Parathyroid adenoma (tissue), 2 donors: Measurements from ENCODE around the gene RYR3.

Experiments
- H2AFZ ChIP-seq: fragments of 300-600 bp; sonication (generic); one replicate; pipeline ENCODE4 v1.7.0; 2017; ENCODE audit warnings: antibody characterized with exemption, mild to moderate bottlenecking
- H3K27ac ChIP-seq: fragments of 300-600 bp; sonication (generic); one replicate; pipeline ENCODE4 v1.7.0; 2017
- H3K27me3 ChIP-seq: fragments of 300-600 bp; sonication (generic); one replicate; pipeline ENCODE4 v1.7.0; 2017; ENCODE audit warnings: low read length; ENCODE audit not compliant: control insufficient read depth, insufficient read depth
- H3K36me3 ChIP-seq: fragments of 300-600 bp; sonication (generic); one replicate; pipeline ENCODE4 v1.7.0; 2017; ENCODE audit warnings: low read length; ENCODE audit not compliant: control insufficient read depth, insufficient read depth
- H3K4me1 ChIP-seq: fragments of 300-600 bp; sonication (generic); one replicate; pipeline ENCODE4 v1.7.0; 2017; ENCODE audit warnings: control low read depth
- H3K4me2 ChIP-seq: fragments of 300-600 bp; sonication (generic); one replicate; pipeline ENCODE4 v1.7.0; 2017; ENCODE audit warnings: low read length
- H3K4me3 ChIP-seq: fragments of 300-600 bp; sonication (generic); one replicate; pipeline ENCODE4 v1.7.0; 2017; ENCODE audit warnings: low read depth, low read length
- H3K79me2 ChIP-seq: fragments of 300-600 bp; sonication (generic); one replicate; pipeline ENCODE4 v1.7.0; 2017; ENCODE audit warnings: control low read depth
- H3K9ac ChIP-seq: fragments of 300-600 bp; sonication (generic); one replicate; pipeline ENCODE4 v1.7.0; 2017; ENCODE audit warnings: mild to moderate bottlenecking
- H3K9me3 ChIP-seq: fragments of 300-600 bp; sonication (generic); one replicate; pipeline ENCODE4 v1.7.0; 2017; ENCODE audit warnings: low read length; ENCODE audit not compliant: control insufficient read depth
- TF ChIP-seq, protein P1 (sequence below): fragments of 300-600 bp; sonication (generic); IDR thresholded peaks from one replicate; pipeline ENCODE4 v1.7.0; 2017; ENCODE audit warnings: antibody characterized with exemption, mild to moderate bottlenecking
- donor health status: primary hyperparathyroidism.

Gene RYR3

DNA sequence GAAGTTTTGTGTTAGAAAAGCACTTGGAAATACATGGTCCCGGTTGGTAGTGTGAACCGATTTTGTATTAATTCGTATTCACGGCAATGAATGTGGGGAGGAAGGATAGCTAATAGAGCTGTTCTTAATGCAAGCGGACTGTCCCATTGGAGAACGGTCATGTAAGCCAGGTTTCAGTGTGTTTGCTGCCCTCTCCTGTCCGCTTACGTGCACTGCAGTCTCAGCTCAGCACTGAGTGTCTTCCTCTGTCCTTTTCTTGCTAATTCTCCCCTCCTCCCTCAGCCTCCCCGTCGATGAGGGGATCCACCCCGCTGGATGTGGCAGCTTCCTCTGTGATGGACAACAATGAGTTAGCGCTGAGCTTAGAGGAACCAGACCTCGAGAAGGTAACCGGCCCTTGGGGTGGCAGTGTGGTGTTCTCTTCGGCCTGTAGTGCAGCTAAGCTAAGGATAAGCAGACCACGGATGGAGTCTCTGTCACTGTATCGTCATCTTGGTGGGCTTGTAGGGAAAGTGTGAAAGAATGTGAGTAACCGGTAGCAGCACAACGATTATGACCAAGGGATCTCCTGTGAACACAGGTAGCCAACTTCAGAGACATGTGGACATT, 390.0 kb downstream of the RYR3 start:
- H3K4me1 ChIP-seq: no peaks in the 10 kb centered on the region
- no peaks in the 10 kb centered on the region for H3K27me3 ChIP-seq
- no peak overlapping the region for H3K27ac ChIP-seq
- H3K9me3 ChIP-seq: no peaks in the 10 kb centered on the region
- H3K36me3 ChIP-seq: no peaks in the 10 kb centered on the region
- H3K9ac ChIP-seq: no peak overlapping the region
- no peak overlapping the region for H3K4me3 ChIP-seq
- H2AFZ ChIP-seq: no peak overlapping the region
- no peak overlapping the region for H3K4me2 ChIP-seq
- TF ChIP-seq, protein P1, sequence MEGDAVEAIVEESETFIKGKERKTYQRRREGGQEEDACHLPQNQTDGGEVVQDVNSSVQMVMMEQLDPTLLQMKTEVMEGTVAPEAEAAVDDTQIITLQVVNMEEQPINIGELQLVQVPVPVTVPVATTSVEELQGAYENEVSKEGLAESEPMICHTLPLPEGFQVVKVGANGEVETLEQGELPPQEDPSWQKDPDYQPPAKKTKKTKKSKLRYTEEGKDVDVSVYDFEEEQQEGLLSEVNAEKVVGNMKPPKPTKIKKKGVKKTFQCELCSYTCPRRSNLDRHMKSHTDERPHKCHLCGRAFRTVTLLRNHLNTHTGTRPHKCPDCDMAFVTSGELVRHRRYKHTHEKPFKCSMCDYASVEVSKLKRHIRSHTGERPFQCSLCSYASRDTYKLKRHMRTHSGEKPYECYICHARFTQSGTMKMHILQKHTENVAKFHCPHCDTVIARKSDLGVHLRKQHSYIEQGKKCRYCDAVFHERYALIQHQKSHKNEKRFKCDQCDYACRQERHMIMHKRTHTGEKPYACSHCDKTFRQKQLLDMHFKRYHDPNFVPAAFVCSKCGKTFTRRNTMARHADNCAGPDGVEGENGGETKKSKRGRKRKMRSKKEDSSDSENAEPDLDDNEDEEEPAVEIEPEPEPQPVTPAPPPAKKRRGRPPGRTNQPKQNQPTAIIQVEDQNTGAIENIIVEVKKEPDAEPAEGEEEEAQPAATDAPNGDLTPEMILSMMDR: peak; percentile 68
- H3K79me2 ChIP-seq: no peaks in the 10 kb centered on the region

DNA sequence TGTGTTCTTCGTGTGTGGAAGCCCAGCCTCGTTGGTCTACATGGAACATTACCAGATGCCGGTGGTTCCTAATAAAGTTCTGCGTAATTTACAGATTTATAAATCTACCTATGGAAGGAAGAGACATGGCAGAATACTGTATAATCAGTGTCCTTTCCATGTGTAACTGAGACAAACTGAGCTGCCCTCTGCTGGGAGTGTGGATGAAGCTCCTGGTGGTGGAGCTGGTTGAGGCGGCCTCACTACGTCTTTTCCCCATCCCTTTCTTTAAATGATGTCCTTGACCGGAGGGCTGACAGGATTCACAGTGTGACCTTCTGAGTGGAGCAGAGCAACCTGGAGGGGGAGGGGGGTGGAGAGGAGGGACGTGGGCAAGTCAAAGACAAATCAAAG, 390.5 kb downstream of the RYR3 start:
- Histone ChIP-seq H3K4me3 (no peak overlapping the region), H3K9ac (no peak overlapping the region)

DNA sequence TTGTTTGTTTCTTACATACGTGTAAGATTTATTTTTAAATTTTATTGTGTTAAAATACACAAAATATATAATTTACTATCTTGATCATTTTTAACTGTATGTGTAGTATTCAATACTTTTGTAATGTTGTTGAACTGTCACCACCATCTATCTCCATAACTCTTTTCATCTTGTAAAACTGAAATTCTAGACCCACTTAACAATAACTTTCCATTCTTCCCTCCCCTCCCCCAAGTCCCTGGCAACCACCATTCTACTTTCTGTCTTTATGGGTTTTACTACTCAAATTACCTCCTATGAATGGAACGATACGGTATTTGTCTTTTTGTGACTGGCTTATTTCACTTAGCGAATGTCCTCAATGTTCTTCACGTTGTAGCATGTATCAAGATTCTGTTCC, 395.4 kb downstream of the RYR3 start:
- H3K9ac ChIP-seq: no peak overlapping the region
- TF ChIP-seq, protein P1: no peak

More for the DNA sequence above, 390.5 kb downstream of the RYR3 start:
- Histone ChIP-seq H3K36me3 (no peaks in the 10 kb centered on the region), H2AFZ (no peak overlapping the region), H3K27me3 (no peaks in the 10 kb centered on the region), H3K79me2 (no peaks in the 10 kb centered on the region), H3K27ac (no peak overlapping the region), H3K4me1 (no peaks in the 10 kb centered on the region), H3K9me3 (no peaks in the 10 kb centered on the region), H3K4me2 (no peak overlapping the region)
- TF ChIP-seq, protein P1: no peak

DNA sequence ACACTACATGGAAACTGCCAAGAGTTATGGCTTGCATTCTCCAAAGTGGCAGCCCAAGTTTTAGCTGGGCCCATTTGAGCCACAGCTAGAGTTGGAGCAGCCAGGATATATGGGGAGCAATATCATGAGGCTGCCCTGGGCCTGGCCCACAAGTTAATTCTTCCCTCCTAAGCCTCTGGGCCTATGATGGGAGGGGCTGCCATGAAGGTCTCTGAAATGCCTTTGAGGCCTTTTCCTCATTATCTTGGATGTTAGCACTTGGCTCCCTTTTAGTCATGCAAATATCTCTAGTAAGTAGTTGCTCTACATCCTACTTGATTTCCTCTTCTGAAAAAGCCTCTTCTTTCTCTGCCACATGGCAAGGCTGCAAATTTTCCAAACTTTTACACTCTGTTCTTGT, 400.0 kb downstream of the RYR3 start:
- no peak overlapping the region for H3K9ac ChIP-seq
- H3K27me3 ChIP-seq: no peaks in the 10 kb centered on the region
- no peaks in the 10 kb centered on the region for H3K4me1 ChIP-seq
- no peak overlapping the region for H3K27ac ChIP-seq
- no peaks in the 10 kb centered on the region for H3K36me3 ChIP-seq
- no peak overlapping the region for H3K4me2 ChIP-seq
- H2AFZ ChIP-seq: no peak overlapping the region
- no peak overlapping the region for H3K4me3 ChIP-seq
- no peaks in the 10 kb centered on the region for H3K9me3 ChIP-seq
- no peaks in the 10 kb centered on the region for H3K79me2 ChIP-seq
- TF ChIP-seq, protein P1: no peak

More for the DNA sequence above, 395.4 kb downstream of the RYR3 start:
- no peaks in the 10 kb centered on the region for H3K9me3 ChIP-seq
- H3K27me3 ChIP-seq: no peaks in the 10 kb centered on the region
- H3K36me3 ChIP-seq: no peaks in the 10 kb centered on the region
- no peaks in the 10 kb centered on the region for H3K4me1 ChIP-seq
- no peak overlapping the region for H3K4me3 ChIP-seq
- no peaks in the 10 kb centered on the region for H3K79me2 ChIP-seq
- no peak overlapping the region for H3K4me2 ChIP-seq
- no peak overlapping the region for H2AFZ ChIP-seq
- H3K27ac ChIP-seq: no peak overlapping the region

DNA sequence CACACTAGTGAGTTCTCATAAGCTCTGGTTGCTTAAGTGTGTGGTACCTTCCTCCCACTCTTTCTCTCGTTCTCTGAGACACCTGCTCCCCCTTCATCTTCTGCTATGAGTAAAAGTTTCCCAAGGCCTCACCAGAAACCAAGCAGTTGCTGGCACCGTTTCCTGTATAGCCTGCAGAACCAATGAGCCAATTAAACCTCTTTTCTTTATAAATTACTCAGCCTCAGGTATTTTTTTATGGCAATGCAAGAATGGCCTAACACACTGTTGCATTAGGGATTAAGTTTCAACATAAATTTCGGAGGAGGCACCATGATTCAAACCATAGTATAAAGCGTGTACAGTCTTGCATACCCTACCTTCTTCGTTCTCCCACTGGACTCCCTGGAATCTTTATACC, 405.3 kb downstream of the RYR3 start:
- H3K9me3 ChIP-seq: no peaks in the 10 kb centered on the region
- H3K4me1 ChIP-seq: no peaks in the 10 kb centered on the region
- no peak overlapping the region for H3K9ac ChIP-seq
- H3K4me3 ChIP-seq: no peak overlapping the region
- TF ChIP-seq, protein P1: no peak
- no peak overlapping the region for H3K4me2 ChIP-seq
- no peaks in the 10 kb centered on the region for H3K27me3 ChIP-seq
- no peak overlapping the region for H3K27ac ChIP-seq
- no peaks in the 10 kb centered on the region for H3K36me3 ChIP-seq
- no peak overlapping the region for H2AFZ ChIP-seq
- no peaks in the 10 kb centered on the region for H3K79me2 ChIP-seq
